COLO668 (cell line): ENCODE results near the gene TMEM222.
A peak's percentile ranks its signal among the peaks of the same experiment; 100 is the strongest.
"Not testable (repeated sequence)": the region's sequence is repeated elsewhere in the genome, so short reads cannot be mapped to it uniquely, and the experiment has no call there.

Source experiments
- DNase-seq: peaks from one replicate; lab custom pipeline; 2025; ENCODE audit not compliant: unreplicated experiment; lab: John Stamatoyannopoulos, UW

Gene TMEM222

GRCh38 chr1:27377760-27378495 is 56.0 kb downstream of the TMEM222 start:
- DNase-seq, result no peak

- DNase-seq, result no peak
These were observed 57.7 kb downstream of the TMEM222 start for GRCh38 chr1:27379564-27380122.

GRCh38 chr1:27380224-27380623 is 58.3 kb downstream of the TMEM222 start:
- DNase-seq, result no peak

- no peak for DNase-seq
These were observed 59.1 kb downstream of the TMEM222 start for GRCh38 chr1:27380766-27381733.

- no peak for DNase-seq
These were observed 60.2 kb downstream of the TMEM222 start for GRCh38 chr1:27381969-27382762.

- DNase-seq, result peak; percentile 84
These were observed 61.2 kb downstream of the TMEM222 start, which contains the start of gene CD164L2 for GRCh38 chr1:27383039-27383605. Gene CD164L2, minus strand, starts transcription at chr1:27383333. Its CDS starts 94 bp downstream, at chr1:27383239.

GRCh38 chr1:27383661-27384060 is 61.7 kb downstream of the TMEM222 start:
- DNase-seq, result no peak

GRCh38 chr1:27384797-27385196 is 62.8 kb downstream of the TMEM222 start:
- not testable (repeated sequence) for DNase-seq
